GM19438 (cell line): ENCODE measurements around the gene TMEM86B.
A peak's percentile ranks its signal among the peaks of the same experiment; 100 is the strongest.

Experiments used
- ATAC-seq: cut with Tn5 transposase; IDR thresholded peaks from one replicate; pipeline ENCODE4 v1.9.1; 2021; ENCODE audit warnings: low read depth; ENCODE audit not compliant: unreplicated experiment

TMEM86B gene, protein sequence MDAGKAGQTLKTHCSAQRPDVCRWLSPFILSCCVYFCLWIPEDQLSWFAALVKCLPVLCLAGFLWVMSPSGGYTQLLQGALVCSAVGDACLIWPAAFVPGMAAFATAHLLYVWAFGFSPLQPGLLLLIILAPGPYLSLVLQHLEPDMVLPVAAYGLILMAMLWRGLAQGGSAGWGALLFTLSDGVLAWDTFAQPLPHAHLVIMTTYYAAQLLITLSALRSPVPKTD

DNA sequence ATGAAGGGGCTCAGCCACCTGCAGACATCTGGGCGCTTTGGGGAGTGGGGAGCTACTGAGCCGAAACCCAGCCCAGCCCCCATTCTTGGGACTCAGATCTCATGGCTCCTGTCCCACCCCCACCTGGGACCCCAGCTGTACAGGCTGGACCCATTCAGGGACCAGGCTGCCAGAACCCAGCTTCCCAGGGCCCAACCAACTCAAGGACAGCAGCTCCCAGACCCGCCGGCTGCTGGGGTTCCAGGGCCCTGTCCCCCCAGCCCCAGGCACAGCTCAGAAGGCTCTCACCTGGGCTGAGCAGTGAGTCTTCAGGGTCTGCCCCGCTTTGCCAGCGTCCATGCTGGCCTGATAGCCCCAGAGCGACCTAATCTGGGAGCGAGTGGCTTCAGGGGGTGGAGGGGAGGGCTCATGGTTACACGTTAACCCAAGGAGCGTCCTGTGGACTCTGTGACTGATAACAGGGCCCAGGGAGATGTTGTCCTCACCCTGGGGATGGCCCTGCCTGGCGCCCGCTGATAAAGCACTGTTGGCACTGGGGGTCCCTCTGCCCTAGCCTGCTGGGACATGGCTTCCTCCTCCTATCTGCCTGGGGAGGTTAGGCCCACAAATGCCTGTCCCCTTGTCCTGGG lies at the start of gene TMEM86B:
TMEM86B (minus strand) TSS at position 361 of the 629 bp plus-strand sequence; CDS start at position 339, 22 bp downstream.
- ATAC-seq = no peak

DNA sequence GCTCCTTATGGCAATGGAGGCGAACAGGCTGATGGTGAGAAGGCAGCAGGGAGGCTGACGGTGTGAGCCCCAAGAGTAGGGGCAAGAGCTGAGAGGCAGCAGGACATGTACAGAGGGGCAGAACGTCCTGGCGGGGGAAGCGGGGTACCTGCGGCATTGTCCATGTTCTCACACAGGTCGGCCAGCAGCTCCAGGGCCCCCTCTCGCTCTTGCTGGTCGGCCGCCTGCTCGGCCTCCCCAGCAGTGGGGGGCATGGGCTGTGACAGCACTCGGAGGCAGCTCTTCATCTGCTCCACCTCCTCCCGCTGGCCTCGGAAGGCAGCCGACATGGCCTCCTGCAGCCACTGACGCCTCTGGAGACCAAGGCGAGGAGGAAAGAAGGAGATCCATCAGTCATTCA lies 48.9 kb upstream of the TMEM86B start:
- no peak for ATAC-seq

DNA sequence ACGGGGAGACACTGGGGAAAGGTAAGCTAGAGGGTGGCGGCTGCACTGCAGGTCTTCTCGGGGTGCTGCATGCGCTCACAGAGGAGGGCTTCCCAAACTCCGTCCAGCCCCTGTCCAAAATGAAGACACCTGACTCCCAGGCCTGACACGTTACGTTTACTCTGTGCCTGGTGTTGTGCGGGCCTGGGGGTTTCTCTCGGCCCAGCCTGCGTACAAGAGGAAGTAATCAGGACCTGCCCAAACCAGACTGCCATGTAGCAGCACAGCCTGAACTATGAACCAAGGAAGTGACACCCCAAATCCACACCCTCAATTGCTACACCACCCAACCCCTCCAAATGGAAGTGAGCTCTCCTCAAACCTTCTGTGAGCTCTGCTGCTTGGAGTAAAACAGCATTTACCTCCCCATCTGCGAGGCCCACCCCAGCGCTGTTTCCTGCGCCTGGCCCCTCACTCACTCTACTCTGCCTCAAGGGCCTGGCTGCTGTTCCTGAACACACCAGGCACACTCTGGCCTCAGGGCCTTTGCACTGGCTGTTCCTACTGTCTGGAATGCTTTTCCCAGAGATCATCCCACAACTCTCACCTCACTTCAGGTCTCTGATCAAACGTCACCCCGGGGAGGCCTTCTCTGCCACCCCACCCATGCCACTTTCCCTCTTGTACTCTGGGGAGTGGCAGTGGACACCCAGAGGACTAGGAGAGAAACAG lies 48.3 kb upstream of the TMEM86B start:
- ATAC-seq = no peak

DNA sequence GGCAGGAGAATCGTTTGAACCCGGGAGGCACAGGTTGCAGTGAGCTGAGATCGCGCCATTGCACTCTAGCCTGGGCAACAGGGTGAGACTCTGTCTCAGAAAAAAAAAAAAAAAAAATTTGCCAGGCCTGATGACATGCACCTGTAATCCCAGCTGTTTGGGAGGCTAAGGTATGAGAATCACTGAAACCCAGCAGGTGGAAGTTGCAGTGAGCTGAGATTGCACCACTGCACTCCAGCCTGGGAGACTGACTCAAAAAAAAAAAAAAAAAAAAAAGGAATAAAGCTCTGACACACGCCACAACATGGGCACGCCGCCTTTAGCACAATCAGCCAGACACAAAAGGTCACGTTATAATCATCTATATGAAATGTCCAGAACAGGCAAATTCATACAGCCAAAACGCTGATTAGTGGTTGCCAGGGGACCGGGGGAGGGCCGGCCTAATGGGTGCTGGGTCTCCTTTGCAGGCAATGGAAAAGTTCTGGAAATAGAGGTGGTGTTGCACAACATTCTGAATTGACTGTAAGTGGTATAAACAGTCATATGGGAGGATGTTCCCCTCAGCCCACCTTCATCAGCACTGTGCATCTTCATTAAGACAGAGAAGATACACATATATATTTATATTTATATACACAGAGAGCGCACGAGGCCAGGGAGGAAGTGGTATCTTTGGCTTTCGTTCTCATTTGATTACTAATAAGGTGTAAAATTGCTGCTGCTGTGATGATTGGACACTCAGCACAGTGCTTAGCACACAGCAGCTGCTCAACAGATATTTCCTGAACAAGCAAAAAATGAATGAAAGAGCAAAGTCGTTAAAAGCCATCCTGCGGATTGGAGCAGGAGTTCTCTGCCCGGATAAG lies 47.5 kb upstream of the TMEM86B start:
- ATAC-seq = peak; percentile 41

DNA sequence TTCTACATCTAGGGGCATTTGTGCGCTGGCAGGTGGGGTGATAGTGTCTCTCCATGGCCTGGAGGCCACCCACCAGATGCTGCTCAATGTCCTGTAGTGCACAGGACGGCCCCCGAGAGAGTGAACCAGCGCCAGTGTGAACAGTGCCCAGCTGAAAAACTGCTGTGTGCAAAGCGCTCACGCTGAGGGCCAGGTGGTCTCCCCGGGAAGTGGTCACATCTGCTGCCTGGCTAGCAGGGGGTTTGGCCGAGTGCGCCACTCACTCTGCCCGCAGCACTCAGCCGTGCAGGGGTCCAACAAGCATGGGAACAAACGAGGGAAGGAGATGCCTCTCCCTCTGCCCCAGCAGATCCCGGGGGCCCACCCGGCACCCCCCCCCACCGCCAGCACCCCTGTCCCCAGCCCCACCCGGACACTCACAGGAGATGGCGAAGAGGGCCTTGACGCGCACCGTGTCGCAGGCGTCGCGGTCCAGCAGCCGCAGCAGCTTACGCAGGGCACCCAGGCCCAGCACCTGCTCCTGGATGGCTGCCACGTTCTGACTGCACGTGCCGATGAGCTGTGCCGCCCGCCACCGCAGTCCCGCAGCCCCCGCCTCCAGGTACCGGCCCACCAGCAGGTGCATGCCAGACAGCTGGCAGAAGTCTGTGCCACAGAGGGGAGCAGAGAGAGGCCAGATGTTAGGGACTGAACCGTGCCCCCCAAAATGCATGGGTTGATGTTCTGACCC lies 45.6 kb upstream of the TMEM86B start:
- ATAC-seq = no peak

DNA sequence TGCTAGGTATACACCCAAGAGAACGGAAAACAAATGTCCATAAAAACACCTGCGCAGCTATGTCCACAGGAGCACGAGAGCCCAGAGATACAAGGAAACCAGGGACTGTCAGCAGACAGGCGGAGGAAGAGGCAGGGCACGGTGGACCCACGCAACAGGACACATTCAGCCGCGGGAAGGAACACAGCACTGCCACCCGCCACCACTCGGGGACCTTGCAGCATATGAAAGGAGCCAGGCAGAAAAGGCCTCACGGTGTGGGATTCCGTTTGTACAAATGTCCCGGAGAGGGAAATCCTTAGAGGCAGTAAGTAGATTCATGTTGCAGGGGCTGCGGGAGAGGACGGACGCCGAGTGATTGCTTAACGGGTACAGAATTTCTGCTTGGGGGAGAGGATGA lies 43.6 kb upstream of the TMEM86B start:
- ATAC-seq = no peak

DNA sequence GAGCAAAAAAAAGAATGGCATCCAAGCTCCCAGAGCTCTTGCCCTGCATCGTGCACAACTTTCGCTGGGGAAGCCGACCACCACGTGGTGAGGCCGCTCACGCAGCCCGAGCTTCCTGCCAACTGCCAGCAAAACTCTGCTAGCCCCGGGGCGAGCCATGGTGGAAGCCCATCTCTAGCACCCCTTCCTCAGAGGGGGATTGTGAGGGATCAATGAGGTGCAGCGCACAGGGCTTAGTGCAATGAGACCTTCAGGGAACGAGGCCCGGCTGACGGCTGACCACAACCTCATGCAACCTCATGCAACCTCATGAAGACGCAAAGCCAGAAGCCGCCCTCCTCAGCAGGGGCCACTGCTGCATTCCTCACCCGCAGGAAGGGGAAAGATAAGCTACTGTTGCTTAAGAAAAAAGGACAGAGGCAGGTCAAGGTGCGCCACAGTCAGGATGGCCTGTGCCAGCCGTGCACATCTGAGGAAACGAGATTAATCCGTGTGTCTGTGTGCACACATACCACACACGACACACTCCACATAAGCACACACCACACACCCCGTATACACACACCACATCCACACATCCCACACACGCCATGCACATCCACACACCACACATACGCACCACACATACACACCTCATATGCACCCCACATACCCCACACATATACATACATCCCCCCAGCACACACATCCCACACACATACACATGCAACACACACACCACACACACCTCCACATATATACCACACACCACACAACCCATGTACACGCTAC lies 41.8 kb upstream of the TMEM86B start:
- ATAC-seq = no peak

DNA sequence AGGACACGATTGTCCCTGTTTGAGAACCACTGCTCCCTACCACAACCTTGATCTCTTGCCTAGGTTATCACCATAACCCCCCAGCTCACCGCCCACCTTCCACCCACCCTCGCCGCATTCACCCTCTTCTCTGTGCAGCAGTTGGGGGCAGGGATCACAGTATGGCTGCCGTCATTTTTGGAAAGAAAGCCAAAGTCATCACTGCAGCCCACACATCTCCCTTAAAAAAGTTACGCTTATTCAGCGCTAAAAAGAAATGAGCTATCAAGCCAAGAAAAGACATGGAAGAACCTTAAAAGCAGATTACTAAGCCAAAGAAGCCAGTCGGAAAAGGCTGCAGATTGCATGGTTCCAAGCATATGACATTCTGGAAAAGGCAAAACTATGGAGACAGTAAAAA lies 40.7 kb upstream of the TMEM86B start:
- ATAC-seq = no peak

DNA sequence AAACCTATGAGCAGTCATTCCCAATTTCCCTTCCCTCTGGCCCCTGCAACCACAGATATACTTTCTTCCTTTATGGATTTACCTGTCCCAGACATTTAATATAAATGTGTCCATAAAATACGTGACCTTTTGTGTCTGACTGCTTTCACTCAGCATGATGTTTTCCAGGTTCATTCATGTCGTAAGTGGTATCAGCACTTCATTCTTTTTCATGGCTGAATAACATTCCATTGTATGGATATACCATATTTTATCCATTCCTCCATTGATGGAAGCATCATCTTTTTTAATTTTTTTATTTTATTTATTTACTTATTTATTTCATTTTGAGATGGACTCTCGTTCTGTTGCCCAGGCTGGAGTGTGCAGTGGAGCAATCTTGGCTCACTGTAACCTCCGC lies 38.3 kb upstream of the TMEM86B start:
- no peak for ATAC-seq

DNA sequence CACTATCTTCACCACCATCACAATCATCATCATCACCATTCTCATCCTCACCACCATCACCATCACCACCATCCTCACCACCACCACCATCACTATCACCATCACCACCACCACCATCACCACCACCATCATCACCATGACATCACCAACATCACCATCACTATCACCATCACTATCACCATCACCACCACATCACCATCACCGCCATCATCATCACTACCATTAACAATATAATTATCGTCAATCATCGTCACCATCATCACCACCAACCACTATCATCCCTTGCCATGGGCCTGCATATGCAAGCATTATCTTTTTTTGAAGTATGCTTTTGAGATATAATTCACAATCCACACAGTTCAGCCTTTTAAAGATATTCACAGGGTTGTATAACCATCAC lies 37.8 kb upstream of the TMEM86B start:
- ATAC-seq = no peak

DNA sequence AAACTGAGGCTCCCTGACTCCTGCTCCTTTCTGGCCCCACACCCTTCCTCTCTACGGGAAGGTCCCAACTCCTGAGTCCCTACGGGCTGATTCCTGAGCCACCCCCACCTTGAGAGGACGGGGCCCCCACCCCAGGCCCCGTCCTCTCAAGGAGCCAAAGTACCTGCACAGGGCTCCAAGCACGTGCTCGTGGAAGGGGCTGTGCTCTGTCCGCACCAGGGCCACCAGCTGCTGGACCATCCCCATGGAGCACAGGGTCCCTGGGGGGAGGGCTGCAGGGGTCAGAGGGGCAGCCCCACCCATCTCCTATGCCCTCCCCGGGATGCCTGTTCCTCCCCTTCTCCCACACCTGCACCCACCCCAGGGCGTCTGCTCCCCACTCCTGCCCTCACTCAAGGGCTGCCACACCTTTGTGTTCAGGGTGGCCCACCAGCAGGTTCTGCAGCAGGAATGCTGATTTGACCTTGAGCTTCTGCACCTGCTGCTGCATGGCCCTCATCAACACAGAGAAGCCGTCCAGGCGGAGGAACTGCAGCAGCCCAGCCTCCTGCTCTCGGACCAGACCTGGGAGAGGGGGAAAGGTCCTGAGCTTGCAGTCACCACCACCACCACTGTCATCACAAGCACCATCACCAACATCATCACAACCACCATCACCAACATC lies 37.3 kb upstream of the TMEM86B start:
- no peak for ATAC-seq

DNA sequence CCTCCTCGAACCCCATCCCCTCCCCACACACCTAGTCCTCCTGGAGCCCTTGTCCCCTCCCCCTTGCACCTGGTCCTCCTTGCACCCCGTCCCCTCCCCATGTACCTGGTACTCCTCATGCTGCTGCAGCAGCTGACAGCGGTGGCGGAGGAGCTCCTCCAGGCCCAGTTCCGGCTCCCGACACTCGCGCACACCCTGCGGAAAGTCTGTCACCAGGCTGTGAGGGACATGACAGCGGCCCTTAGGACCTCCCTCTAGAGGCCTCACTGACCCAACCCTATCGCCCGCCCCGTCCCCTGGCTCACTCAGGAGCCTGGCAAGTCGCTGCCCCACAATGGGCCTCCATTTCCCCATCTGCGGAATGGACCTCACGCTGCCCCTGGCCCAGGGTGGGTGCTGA lies 36.6 kb upstream of the TMEM86B start:
- ATAC-seq = no peak

DNA sequence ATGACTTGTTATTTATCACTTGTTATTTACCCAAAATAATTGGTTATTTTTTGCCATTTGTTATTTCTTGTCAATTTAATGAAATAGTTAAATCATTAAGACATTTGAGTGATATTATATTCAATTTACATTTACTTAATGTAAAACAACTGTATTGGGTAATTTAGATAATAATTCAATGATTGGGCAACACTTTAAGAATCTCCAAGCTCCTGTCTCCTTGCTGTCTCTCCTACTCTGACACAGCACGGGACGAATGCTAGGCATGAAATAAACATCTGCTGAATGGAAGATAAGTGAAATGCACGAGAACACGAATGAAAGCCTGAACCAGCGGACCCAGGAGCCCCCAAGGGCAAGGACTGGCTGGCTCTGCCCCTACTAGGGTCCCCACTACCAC lies 36.0 kb upstream of the TMEM86B start:
- no peak for ATAC-seq

DNA sequence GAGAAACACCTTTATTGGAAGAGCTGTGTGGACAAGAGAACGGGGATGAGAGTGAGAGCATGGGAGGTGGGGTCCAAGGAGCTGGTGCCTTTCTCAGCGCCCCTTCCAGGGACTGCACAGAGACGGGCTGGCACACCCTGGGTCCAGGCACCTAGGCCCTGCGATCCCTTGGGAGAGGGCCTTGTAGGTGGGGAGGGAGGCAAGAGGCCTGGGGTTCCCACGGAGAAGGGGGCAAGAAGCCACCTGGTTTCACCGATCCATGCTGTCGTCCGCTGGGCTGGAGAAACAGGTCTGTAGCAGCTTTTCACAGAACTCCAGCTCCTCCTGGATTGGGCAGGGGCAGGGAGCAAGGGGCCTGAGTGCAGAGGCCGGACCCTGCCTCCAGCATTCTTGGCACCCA lies 33.8 kb upstream of the TMEM86B start:
- ATAC-seq = no peak

DNA sequence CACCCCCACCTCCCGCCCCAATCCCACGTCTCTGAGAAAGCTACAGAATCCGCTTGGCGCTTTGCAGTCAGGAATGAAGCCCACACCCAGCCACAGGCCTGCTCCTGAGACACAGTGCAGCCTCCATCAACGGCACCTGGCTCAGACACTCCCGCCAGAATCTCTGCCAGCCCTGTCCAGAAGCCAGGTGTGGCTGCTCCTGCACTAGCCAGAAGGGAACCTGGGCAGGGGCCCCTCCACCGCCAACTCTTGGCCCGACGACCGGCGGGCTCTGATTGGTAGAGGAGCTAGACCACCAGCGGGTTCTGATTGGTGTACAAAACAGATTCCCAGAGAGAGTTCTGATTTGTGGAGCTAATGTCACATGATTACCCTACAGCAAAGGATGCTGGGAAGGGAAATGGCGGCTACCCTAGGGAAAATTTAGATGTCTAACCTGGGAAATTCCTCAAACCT lies 33.1 kb upstream of the TMEM86B start:
- ATAC-seq = no peak

DNA sequence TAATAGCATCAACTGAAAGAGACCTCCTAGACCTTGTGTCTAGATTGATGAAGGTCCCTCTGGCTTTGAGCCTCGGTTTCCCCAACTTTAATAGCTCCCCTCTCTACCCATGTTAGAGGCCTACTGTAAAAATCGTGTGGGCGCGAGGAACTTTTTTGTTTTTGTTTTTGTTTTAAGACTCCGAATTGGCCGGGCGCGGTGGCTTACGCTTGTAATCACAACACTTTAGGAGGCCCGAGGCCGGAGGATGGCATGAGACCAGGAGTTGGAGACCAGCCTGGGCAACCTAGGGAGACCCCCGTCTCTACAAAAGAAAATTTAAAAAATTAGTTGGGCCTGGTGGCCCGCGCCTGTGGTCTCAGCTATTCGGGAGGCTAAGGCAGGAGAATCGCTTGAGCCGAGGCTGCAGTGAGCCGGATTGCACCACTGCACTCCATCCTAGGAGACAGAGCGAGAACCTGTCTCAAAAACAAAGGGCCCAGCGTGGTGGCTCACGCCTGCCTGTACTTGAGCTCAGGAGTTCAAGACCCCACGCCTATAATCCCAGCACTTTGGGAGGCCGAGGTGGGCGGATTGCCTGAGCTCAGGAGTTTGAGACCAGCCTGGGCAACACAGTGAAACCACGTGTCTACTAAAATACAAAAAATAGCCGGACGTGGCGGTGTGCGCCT lies 31.1 kb upstream of the TMEM86B start:
- ATAC-seq = no peak

DNA sequence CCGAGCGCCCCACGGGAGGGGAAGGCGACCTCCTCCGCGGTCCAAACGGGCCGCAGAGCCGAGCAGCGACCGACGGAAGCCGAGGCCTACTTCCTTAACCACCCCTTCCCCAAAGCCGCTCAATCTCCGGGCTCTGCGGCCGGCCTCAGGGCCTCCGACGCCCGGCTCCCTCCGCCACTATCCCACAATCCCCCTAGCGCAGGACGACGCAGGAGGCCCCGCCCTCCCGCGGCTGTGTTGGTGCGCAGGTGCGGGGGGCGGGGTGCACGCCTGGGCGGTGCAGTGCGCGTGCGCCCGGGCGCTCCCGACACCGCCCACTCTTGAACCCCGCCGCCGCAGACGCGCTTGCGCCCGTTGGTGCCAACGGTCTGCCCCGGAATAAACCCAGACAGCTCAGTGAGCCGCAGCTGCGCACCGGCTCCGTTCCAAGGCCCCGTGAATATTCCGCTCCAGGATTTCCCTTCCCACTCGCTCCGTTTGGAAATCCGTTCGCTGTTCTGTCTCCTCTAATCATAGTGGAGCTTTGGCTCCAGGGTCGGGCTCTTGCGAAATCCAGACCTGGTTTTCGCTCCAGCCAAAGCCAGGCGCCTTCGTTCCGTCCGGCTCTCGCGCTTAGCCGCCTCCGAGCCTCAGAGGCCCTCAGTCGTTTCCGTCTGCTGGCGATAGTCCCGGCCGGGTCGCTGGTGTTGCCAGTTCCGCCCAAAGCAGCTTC lies 30.4 kb upstream of the TMEM86B start, which contains the start of gene PPP6R1:
PPP6R1 (minus strand) TSS at position 190 of the 712 bp plus-strand sequence. CDS start 11,914 bp downstream, outside the sequence.
- peak; percentile 57 for ATAC-seq

DNA sequence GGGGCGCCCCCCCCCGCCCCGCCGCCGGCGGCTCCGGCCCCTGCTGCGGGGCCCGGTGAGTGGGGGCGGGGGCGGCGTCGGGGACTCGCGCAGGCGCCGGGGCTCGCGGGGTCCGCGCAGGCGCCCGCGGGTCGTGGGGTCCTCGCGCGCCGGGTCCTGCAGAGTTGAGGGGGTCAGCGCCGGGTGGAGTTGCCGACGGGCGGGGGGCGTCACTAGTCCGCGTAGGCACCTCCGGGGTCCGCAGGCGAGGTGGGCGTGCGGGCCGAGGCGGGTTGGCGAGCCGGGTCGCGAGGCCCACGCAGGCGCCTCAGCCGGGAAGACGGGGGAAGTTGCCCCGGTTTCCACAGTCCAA lies 29.9 kb upstream of the TMEM86B start:
- no peak for ATAC-seq
